Stimulated activated CD8-positive, alpha-beta memory T cell treated with anti-CD3 and anti-CD28 coated beads, Interleukin-2, amount 100 ng/mL, for 1 hour (primary cell): Measurements from ENCODE around the gene TM9SF1.
A peak's percentile ranks its signal among the peaks of the same experiment; 100 is the strongest.
"Not testable (repeated sequence)": the region's sequence is repeated elsewhere in the genome, so short reads cannot be mapped to it uniquely, and the experiment has no call there.

Source experiments
- DNase-seq, 2 donors: peaks; one replicate each; pipeline ENCODE4 v3.0.0-alpha.2; 2020; ENCODE audit warnings: low read depth in 2 of 2

TM9SF1 gene

DNA sequence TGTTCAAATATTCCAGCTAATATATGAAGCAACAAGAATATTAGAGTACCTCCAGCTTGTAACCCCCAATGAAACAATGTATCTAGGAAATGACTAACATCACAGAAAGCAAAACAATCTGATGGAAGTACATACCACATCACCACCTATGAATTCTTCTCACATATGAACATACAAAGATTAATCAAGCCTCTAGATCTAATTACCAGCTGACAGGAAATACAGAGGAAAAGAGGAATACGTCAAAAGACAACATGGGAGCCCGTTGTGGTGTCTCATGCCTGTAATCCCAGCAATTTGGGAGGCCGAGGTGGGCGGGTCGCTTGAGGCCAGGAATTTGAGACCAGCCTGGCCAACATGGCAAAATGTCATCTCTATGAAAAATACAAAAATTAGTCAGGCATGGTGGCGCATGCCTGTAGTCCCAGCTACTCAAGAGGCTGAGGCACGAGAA is 29.4 kb upstream of the TM9SF1 start:
- no peak for DNase-seq

DNA sequence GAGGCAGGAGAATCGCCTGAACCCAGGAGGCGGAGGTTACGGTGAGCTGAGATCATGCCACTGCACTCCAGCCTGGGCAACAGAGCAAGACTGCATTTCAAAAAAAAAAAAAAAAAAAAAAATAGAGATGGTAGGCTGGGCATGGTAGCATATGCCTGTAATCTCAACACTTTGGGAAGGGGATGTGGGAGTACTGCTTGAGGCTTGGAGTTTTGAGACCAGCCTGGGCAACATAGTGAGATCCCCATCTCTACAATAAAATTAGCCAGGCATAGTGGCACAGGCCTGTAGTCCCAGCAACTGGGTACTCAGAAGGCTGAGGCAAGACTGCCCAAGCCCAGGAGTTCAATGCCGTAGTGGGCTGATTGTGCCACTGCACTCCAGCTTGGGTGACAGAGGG is 27.7 kb upstream of the TM9SF1 start:
- not testable (repeated sequence) for DNase-seq

- no peak for DNase-seq
Measured at GRCh38 chr14:24219521-24219920, 24.3 kb upstream of the TM9SF1 start.

DNA sequence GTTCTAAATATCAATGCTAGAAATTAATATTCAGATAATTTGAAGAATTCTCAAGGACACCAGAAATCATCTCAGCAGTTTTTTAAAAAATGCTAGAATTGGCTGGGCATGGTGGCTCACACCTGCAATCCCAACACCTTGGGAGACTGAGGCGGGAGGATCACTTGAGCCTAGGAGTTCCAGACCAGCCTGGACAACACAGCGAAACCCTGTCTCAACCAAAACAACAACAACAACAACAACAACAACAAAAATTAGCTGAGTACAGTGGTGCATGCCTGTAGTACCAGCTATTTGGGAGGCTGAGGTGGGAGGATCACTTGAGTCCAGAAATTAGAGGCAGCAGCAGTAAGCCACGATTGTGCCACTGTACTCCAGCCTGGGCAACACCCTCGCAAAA is 23.8 kb upstream of the TM9SF1 start:
- no peak for DNase-seq

- DNase-seq = not testable (repeated sequence)
Measured at GRCh38 chr14:24216876-24217275, 21.6 kb upstream of the TM9SF1 start.

- no peak for DNase-seq
Measured at GRCh38 chr14:24216345-24216699, 21.1 kb upstream of the TM9SF1 start.

- DNase-seq = peak; percentile 63 to 75
Measured at GRCh38 chr14:24215495-24216344, 20.5 kb upstream of the TM9SF1 start, which contains the start of gene MDP1. TSS of gene MDP1 (minus strand) at chr14:24216066. CDS start at chr14:24215955, 111 bp downstream.

DNA sequence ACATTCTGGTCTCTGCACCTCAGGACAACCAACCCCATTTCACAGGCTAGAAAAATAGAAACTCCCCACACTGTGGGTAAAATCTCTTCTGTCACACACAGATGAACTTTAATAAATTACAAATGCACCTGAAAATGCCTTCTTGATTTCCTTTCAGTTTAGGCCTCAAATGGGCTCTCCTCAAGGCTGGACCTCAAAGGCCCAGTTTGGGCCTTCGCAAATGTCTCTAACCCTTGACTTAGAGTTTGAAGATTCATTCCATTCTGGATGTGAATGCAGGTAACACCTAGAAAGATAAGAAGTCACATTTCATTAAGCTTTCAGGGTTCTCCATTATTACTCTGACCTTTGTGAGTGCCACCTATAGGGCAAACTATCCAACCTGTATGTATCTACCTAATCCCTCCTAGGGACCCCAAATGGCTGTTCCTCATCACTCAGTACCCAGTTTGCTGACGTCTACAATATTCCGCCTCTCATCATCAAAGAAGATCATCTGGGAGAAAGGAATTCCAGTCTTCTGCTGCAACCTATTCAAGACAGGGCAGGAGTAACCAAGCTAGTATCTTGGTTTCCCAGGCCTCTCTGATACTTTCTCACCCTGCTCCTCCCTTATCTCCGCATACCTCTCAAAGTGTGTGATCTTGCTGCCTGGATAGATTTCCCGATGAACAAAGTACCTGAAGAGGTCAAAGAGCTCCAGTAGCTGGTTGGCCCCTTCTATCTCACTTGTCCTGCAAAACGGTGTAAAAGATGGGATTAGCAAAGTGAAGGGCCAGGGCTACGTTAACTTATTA is 18.8 kb upstream of the TM9SF1 start:
- no peak for DNase-seq

DNA sequence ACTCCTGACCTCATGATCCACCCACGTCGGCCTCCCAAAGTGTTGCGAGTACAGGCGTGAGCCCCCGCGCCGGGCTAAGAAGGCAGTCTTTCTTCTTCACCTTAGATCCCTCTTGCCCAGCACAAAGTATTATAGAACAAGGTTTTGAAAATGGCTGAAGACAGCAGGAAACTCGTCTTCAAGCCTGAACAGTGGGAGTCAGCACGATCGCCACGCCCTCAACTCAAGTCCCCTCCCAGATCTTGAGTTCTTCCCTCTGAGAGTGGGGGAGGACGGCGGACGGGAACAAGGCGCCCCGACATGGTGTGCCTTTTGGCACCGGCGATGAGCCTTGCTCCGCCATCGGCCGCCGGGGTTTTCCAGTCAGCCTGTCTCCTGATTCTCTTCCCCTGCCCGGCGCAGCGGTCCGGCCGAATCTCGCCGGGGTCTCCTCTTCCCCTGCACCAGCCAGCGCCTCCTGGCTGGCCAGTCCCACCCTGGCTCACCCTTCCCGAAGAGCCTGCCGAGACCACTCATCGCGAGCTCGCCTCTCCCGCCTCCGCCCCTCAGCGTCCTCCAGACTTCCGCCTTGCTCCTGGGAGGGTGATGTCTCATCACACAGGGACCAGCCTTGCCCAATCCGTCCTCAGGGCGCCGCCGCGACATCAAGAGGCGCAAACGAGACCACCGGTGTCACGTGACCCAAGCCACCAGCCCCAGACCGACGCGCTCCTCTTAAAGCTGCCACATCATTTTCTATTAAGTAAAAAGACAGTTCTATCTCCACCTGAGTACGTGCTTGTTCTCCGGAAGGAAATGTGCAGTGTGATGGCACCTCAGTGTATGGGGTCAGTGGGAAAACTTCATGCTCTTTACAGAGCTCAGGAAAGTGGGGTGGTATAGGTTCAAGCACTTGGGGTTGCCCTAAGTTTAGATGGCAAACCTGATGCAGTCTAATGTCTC is 18.0 kb upstream of the TM9SF1 start, which contains the start of gene CHMP4A:
TSS of gene CHMP4A (minus strand) at position 565 of the 942 bp plus-strand sequence. CDS start at position 516, 49 bp downstream.
- DNase-seq = peak; percentile 92 to 93

DNA sequence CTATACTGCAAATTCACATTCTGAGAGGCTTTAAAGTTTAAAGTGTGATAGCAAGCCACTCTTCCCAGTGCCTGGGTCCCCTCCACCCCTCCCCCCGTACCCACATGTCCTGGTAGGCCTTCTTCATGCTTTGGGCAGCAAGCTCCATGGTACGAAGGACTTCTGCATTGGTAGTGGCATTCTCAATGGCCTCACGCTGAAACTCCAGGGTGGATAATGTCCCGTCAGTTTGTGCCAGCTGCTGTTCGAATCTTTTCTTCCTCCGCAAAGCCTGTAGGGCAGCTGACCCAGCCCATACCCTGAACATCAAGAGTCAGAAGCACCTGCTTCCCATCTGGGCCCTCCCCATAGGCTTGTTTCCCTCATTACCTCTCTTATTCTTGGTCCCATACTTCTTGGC is 16.1 kb upstream of the TM9SF1 start:
- no peak for DNase-seq

GRCh38 chr14:24207625-24208024 is 12.4 kb upstream of the TM9SF1 start:
- DNase-seq = no peak

DNA sequence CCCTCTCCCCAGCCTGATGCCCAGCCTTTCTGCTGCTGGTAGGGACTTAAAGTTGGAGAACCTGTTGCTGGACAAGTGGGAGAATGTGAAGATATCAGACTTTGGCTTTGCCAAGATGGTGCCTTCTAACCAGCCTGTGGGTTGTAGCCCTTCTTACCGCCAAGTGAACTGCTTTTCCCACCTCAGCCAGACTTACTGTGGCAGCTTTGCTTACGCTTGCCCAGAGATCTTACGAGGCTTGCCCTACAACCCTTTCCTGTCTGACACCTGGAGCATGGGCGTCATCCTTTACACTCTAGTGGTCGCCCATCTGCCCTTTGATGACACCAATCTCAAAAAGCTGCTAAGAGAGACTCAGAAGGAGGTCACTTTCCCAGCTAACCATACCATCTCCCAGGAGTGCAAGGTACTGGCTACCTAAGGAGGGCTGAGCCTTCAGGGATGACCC is 11.9 kb upstream of the TM9SF1 start:
- no peak for DNase-seq

DNA sequence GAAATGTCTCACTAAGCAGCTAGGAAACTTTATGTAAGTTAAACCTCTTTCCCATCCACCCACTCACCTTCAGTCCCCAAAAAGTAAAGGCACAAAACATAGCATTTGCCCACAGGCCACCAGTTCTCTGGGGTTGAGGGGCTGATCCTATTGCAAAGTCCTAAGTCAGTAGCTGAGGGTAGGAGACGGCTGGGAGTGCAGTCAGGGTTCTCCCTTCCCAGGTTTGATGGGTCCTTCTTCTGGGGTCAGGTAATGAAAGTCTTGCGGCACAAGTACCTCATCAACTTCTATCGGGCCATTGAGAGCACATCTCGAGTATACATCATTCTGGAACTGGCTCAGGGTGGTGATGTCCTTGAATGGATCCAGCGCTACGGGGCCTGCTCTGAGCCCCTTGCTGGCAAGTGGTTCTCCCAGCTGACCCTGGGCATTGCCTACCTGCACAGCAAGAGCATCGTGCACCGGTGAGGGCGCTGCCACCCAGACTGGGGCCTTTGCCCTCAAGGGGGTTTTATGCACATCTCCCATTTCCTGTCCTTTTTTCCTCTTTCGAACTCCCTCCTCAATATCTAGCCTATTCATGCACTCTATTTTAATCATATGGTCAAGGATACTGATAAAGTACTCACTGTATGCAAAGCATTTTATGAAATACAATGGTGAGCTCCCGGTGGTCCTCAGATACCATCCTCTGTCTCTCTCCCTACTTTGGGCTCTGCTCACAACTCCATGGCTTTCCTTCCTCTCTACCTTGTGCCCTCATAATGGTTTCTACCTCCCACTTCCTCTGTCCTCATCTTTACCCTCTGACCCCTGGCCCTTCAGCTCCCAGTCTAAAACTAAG is 11.2 kb upstream of the TM9SF1 start:
- DNase-seq = no peak

DNA sequence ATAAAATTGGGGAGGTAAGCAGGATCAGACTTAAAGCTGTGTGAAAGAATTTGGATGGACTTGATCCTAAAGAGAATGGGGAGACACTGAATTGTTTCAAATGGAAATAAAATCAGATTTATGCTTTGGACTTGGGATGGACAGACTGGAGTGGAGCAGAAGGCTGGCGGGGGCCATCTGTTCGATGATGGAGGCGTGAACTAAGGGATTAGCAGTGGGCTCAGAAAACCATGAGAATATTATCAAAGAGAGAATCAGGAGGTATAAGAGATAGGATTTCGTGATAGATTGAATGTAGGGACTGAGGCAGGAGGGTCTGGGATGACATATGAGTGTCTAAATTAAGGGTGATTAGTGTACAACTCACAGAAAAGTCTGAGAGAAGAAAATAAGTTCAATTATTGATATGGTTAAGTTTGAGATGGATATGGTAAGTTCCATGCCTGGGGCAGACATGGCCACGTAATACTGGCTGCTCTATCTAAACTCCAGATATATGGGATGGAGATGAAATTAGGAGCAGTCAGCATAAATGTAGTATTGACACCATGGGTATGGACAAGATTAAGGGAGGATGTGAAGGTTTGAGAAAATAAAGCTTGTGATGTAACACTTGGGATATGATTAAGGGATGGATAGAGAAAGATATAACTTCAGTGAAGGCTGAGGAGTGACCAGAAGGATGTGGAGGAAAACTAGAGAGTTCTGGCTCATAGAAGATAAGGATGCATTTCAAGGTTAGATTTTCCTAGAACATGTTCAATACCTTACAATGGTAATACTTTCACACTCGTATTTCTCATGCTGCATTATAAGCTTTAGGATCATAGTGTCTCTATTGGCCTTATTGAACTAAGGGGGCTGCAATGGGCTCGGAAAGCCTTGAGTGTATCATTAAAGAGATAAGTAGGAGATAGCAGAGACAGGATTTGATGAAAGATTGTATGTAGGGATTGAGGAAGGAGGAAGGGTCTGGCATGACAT is 9.2 kb upstream of the TM9SF1 start:
- no peak for DNase-seq

GRCh38 chr14:24203249-24203886 is 8.1 kb upstream of the TM9SF1 start:
- DNase-seq = not testable (repeated sequence)

GRCh38 chr14:24202538-24202937 is 7.3 kb upstream of the TM9SF1 start:
- not testable (repeated sequence) for DNase-seq

DNA sequence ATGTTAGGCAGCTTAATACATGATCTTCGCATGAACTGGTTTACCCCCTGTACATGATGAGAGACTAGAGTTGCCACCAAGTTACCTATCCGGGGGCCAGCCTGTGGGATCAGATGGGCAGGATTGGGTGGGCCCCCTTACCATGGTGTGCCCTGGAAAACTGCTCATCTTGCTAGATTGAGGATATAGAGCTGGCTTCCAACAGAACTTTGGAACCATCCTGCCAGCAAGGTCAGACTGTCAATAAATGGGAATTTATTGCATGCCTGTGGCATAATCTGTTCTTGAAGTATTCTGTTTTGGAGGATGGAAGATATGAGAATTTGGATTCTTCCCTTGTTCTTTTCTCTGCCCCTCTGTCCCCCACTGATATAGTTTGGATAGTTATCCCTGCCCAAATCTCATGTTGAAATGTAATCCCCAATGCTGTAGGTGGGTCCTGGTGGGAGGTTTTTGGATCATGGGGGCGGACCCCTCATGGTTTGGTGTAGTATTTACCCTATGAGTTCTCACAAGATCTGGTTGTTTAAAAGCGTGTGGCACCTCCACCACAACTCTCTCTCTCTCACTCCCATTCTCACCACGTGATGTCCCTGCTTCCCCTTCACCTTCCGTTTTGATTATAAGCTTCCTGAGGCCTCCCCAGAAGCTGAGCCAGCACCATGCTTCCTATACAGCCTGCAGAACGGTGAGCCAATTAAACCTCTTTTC is 3.7 kb upstream of the TM9SF1 start:
- no peak for DNase-seq

DNA sequence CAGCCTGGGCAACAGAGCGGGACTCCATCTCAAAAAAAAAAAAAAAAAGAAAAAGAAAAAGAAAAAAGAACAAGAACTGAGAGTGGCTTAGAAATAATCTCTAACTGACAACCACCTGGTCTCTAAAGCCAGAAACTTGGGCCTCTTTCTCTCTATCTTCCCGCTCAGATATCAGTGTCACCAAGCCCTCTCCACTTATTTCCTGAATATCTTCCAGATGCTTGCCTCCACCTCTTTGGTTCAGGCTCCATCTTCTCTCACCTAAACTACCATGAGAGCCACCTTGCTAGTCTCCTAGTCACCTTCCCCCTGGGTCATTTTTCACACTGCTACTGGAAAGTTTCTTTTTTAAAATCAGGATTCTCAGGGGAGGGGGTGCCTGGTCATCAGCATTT is 1.8 kb upstream of the TM9SF1 start:
- no peak for DNase-seq
